Dedifferentiated amniotic fluid mesenchymal stem cell (primary cell): Measurements from ENCODE around the gene PCSK5.
A peak's percentile ranks its signal among the peaks of the same experiment; 100 is the strongest.

Source experiments
- DNase-seq: peaks from one replicate; pipeline ENCODE4 v3.0.0-alpha.2; 2016; ENCODE audit errors: extremely low spot score

Gene PCSK5

GRCh38 chr9:76188905-76189304 is 298.4 kb downstream of the PCSK5 start:
- no peak for DNase-seq

- no peak for DNase-seq
These were observed 301.0 kb downstream of the PCSK5 start for GRCh38 chr9:76191493-76191892.

GRCh38 chr9:76192013-76192412 is 301.5 kb downstream of the PCSK5 start:
- DNase-seq = no peak

DNA sequence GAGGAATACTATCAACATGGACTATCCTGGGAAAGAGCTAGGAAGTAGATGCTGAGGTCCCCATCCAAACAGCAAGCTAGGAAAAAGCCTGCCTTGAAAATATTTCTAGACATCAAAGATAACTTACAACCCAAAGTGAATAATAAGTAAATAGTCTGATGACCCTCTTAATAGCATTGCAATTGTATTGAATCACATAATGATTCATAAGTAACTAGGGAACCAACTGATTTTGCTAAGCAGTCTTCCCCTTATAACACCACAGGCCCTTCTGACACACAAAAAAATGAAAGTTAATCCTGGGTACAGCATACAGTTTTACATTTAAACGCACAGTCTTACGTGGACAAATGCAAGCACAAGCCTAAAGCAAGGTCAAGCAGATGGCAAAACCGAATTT is 304.4 kb downstream of the PCSK5 start:
- no peak for DNase-seq

DNA sequence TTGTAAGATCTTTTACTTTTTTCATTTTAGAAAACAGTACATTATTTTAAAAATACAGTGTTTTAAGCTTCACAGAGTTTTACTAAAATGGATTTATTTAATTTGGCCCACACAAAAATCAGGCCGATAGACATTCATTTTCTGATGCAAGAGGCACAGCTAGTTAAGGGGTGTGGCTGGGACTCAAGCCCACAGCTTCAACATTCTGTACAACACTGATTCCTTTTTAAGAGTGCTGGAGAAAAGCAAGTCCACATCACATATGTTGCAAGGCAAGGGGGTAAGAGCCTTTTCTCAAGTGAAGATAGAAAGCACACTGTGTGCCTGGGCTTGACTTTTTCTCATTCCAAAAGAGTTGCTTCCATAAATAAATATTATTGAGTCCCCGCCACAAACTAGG is 307.9 kb downstream of the PCSK5 start:
- peak; percentile 78 for DNase-seq

- no peak for DNase-seq
These were observed 309.8 kb downstream of the PCSK5 start for GRCh38 chr9:76200315-76200714.

DNA sequence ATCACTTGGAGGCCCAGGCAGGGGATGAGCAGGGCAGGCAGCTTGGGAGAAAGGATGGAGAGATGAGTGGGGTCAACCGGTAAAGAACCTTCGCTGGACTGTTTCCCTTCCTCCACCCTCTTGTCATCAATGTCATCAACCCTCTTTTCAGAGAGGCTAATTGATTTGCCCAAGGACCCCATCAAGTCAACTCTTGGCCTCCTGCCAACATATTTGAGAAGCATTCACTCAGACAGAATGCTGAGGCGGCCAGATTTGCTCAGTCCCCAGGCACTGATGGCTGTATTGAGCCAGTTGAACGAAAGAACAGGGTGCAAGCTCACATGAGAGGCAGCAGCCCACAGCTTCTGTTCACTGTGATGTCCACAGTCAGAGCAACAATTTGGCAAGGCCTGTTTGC is 310.3 kb downstream of the PCSK5 start:
- DNase-seq = no peak

DNA sequence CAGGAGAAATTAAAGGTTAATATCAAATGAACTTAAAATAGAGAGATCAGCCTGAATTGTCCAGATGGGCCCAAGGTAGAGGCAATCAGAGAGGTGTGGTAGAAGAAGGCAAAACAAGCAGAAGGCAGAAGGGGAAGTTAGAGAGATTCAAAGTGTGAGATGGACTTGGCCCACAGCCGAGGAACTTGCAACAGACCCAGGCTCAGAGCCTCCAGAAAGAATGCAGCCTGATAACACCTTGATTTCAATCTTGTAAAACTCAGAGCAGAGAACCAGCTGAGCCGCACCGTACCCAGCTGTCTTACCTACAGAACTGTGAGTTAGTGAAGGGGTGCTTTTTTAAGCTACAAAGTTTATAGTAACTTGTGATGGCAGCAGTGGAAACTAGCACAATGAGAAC is 312.9 kb downstream of the PCSK5 start:
- no peak for DNase-seq

DNA sequence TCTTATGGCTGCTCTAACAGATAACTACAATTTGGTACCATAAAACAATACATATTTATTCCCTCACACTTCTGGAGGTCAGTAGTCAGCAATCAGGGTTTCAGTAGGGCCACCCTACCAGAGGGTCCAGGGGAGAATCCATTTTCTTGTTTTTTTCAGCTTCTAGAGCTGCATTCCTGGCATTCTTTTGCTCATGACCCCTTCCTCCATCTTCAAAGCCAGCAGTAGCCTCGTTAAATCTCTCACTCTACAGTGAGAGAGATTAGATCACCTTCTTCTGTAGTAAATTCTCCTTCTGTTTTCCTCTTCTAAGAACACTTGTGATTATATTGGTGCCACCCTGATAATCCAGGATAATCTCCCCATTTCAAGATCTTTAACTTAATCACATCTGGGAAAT is 316.3 kb downstream of the PCSK5 start:
- no peak for DNase-seq

- DNase-seq = no peak
These were observed 323.3 kb downstream of the PCSK5 start for GRCh38 chr9:76213751-76214150.

GRCh38 chr9:76215066-76215465 is 324.6 kb downstream of the PCSK5 start:
- DNase-seq = peak; percentile 72

DNA sequence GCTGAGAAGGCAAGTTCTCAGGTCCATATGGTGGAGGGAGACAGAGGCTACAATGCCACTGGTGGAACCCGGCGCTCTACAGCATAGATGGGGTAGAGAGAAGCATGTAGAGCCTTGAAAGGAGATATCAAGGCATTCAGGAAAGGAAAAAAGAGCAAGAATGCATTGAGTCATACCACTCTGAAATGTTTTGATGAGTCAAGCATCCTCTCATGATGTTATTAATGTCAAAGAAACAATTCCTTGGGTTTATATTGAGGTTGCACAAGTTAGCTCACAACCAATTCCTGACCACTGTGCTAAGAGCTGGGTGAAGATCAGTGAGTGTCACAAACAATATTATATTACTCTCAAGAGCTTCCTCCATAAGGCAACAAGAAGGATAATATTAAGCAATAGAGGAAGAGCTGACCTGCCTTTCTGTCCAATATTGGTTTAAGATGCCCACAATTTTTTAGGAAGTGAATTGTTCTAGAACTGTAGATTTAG is 325.7 kb downstream of the PCSK5 start:
- peak; percentile 88 for DNase-seq

GRCh38 chr9:76218117-76218885 is 327.8 kb downstream of the PCSK5 start:
- DNase-seq = no peak

DNA sequence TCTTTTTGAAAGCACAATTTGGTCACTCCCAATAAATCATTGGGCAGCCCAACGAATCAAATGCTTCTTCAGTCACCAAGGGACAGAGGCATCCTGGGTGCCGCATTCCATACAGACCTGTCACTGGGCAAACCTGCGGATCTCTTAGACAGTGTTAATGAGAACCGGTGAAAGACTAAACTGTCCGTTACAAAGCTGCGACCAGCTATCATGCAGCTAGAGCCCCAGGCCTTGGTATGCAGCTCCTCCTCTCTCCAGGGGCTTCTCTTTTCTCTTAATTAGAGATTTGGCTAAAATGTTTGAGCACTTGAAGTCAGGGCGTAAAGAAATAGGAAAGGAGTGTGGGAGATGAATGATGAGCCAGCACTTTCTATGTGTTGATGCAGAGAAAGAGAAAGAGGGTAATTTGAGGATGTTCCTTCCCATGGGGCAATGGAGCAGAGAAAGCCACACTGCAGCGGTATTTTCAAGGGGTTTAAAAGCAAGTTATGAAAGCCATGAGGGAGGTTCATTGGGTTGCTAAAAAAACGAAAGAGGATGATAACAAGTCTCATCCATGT is 328.5 kb downstream of the PCSK5 start:
- no peak for DNase-seq

- no peak for DNase-seq
These were observed 329.2 kb downstream of the PCSK5 start for GRCh38 chr9:76219560-76220151.

- no peak for DNase-seq
These were observed 330.9 kb downstream of the PCSK5 start for GRCh38 chr9:76221423-76221822.

DNA sequence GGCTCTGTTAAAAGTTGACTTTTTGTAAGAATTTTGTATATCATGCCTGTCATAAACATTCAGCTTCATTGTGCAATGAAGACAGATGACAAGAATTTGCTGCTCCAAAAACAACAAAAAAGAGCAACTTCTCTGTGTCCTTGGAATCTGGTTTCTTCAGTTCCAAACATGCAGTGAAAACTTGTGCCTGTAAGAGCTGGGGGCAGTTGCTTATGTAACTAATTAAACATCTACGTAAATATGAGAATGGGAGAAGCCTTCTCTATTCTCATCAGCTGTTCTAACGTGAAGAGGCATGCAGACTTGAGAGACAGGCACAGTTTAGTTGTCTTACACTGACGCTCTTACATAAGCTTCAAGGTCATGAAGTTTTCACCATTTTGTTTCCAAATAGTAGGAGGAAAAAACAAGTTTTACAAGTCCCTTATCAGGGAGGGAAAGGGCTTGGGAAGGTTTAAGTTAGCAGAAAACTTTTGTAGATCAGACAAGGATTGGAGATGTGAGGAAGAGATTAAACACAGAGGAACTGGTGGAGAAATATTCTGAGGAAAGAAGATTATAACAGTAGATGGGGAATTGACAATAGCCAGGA is 333.4 kb downstream of the PCSK5 start:
- DNase-seq = peak; percentile 28

- DNase-seq = no peak
These were observed 336.7 kb downstream of the PCSK5 start for GRCh38 chr9:76227156-76227555.

GRCh38 chr9:76231001-76231400 is 340.5 kb downstream of the PCSK5 start:
- no peak for DNase-seq

DNA sequence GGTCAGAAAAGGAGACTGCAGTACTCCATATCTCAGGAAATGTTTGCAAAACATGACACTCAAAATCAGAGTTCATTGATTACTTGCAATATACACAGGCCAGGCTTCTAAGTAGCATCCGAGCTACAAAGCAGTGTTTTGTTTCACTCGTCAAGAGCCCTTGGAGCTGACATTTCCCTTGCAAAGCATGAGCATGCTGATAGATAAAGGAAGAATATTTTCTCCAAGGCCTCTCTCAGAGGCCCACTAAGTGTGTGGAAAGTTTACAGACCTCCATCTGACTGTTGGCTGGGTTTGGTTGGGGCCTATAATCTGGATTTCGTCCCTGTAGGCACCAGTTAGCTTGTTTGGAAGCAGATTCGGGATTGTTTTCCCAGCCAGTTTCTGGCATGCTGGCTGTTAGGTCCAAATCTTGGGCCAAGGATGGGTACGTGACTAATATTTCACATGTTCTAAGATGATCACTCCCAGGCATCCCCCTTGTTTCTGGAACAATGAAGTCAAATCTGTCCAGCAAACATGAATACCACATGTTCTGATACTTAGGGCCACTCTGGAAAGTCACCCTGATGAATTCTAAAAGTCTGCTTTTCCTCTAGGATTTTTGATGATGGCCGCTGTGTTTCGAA is 342.5 kb downstream of the PCSK5 start:
- DNase-seq = no peak

DNA sequence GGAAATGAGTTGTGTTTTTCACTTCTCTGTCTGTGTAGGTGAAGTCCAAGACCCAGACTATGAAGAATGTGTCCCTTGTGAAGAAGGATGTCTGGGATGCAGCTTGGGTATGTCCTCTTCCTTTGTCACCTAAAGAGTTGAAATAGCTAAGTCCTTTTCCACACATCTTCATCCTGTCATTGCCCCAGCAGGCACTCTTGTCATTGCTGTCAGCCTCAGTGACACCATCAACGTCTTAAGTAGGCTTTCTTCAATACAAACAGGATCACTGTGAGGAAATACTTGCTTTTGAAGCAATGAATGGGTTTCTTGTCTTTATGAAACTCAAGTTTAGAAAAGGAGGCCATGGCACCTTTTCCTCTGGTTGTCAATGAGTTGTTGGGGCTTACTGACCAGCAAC is 350.1 kb downstream of the PCSK5 start:
- no peak for DNase-seq

DNA sequence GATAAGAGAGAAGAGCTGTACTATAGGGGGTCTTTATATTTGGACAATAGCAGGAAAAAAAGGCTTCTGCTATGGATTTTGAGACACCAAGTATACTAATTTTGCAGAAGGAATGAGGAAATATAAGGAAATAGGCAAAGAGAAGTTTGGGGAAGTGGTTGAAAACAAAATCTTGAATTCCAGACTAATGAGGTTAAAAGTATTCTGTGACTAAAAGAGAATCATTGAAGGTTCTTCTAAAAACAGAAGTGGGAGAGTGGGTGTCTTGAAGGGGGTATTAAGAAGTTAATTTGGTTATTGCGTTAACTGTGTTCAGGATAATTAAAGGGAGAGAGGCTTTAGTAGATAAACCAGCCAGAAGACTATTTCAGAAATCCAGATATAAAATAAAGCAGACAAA is 355.0 kb downstream of the PCSK5 start:
- no peak for DNase-seq
